Astrocyte of the hippocampus (primary cell): ENCODE results near the gene KIDINS220.
A peak's percentile ranks its signal among the peaks of the same experiment; 100 is the strongest.

Experiments used
- DNase-seq: peaks from one replicate; pipeline ENCODE4 v3.0.0; 2011; ENCODE audit warnings: low read depth, low spot score

The KIDINS220 gene

GRCh38 chr2:8851811-8852560 lies 14.6 kb upstream of the KIDINS220 start:
- no peak for DNase-seq

- no peak for DNase-seq
Observed at GRCh38 chr2:8850845-8851487, 13.6 kb upstream of the KIDINS220 start.

- DNase-seq: peak; percentile 60
Observed at GRCh38 chr2:8849327-8849726, 11.9 kb upstream of the KIDINS220 start.

- no peak for DNase-seq
Observed at GRCh38 chr2:8848328-8849100, 11.1 kb upstream of the KIDINS220 start.

GRCh38 chr2:8847400-8847799 lies 10.0 kb upstream of the KIDINS220 start:
- DNase-seq: no peak

- DNase-seq: no peak
Observed at GRCh38 chr2:8841932-8842331, 4.5 kb upstream of the KIDINS220 start.

GRCh38 chr2:8840475-8841091 lies 3.2 kb upstream of the KIDINS220 start:
- no peak for DNase-seq

- no peak for DNase-seq
Observed at GRCh38 chr2:8839189-8839965, 2.0 kb upstream of the KIDINS220 start.

GRCh38 chr2:8837795-8838140 lies 355 bp upstream of the KIDINS220 start:
- DNase-seq: no peak

GRCh38 chr2:8835279-8835678 lies 2.1 kb downstream of the KIDINS220 start:
- no peak for DNase-seq

- no peak for DNase-seq
Observed at GRCh38 chr2:8833853-8834252, 3.6 kb downstream of the KIDINS220 start.

GRCh38 chr2:8831516-8831915 lies 5.9 kb downstream of the KIDINS220 start:
- no peak for DNase-seq

- DNase-seq: no peak
Observed at GRCh38 chr2:8827729-8828128, 9.7 kb downstream of the KIDINS220 start.

- no peak for DNase-seq
Observed at GRCh38 chr2:8822218-8822617, 15.2 kb downstream of the KIDINS220 start.

GRCh38 chr2:8821276-8822217 lies 15.9 kb downstream of the KIDINS220 start:
- DNase-seq: no peak

- DNase-seq: no peak
Observed at GRCh38 chr2:8819948-8820347, 17.5 kb downstream of the KIDINS220 start.

GRCh38 chr2:8819194-8819593 lies 18.2 kb downstream of the KIDINS220 start:
- peak; percentile 31 for DNase-seq

- DNase-seq: no peak
Observed at GRCh38 chr2:8817221-8817620, 20.2 kb downstream of the KIDINS220 start.

GRCh38 chr2:8806885-8807704 lies 30.3 kb downstream of the KIDINS220 start:
- DNase-seq: no peak
